Smooth muscle cell (in vitro differentiated cells): Measurements from ENCODE around the gene ZNF784. TPM values are rescaled to one million over a fixed set of nuclear protein-coding genes. Genes with fewer than 3 reads are reported as not detected.

Source experiments
- DNase-seq: peaks from one replicate; lab custom pipeline; 2025; ENCODE audit not compliant: unreplicated experiment; lab: John Stamatoyannopoulos, UW
- H2AFZ ChIP-seq: fragments of 200-600 bp; sonication (generic); 2 replicates; pipeline ENCODE4 v1.6.0; 2016; ENCODE audit warnings: antibody characterized with exemption, low read depth, mild to moderate bottlenecking
- H3F3A ChIP-seq: fragments of 200-600 bp; sonication (generic); 2 replicates; pipeline ENCODE4 v1.6.0; 2017; ENCODE audit warnings: antibody characterized with exemption, low read depth
- H3K27ac ChIP-seq: fragments of 200-600 bp; sonication (generic); 2 replicates; pipeline ENCODE4 v1.5.1; 2016; ENCODE audit warnings: low read depth, mild to moderate bottlenecking
- H3K27me3 ChIP-seq: fragments of 200-600 bp; sonication (generic); 2 replicates; pipeline ENCODE4 v1.6.1; 2016; ENCODE audit warnings: low read depth, mild to moderate bottlenecking
- H3K36me3 ChIP-seq: fragments of 200-600 bp; sonication (generic); 2 replicates; pipeline ENCODE4 v1.5.1; 2016; ENCODE audit warnings: low read depth
- H3K4me1 ChIP-seq: fragments of 200-600 bp; sonication (generic); 2 replicates; pipeline ENCODE4 v1.5.1; 2016; ENCODE audit warnings: low read depth
- H3K4me2 ChIP-seq: fragments of 200-600 bp; sonication (generic); 2 replicates; pipeline ENCODE4 v1.6.0; 2016; ENCODE audit warnings: mild to moderate bottlenecking
- H3K4me3 ChIP-seq: fragments of 200-600 bp; sonication (generic); 2 replicates; pipeline ENCODE4 v1.5.1; 2016; ENCODE audit warnings: mild to moderate bottlenecking
- H3K79me2 ChIP-seq: fragments of 200-600 bp; sonication (generic); 2 replicates; pipeline ENCODE4 v1.6.0; 2016; ENCODE audit warnings: low read depth, mild to moderate bottlenecking
- H3K9ac ChIP-seq: fragments of 200-600 bp; sonication (generic); 2 replicates; pipeline ENCODE4 v1.6.0; 2016; ENCODE audit warnings: low read depth
- H3K9me3 ChIP-seq: fragments of 200-600 bp; sonication (generic); replicated peaks from 2 replicates; pipeline ENCODE4 v1.5.1; 2016; ENCODE audit warnings: low read depth
- H4K20me1 ChIP-seq: fragments of 200-600 bp; sonication (generic); 2 replicates; pipeline ENCODE4 v1.6.0; 2016; ENCODE audit warnings: low read depth
- CTCF ChIP-seq: fragments of 200-600 bp; sonication (generic); IDR thresholded peaks from 2 replicates; pipeline ENCODE4 v1.5.1; 2017; ENCODE audit warnings: borderline replicate concordance, mild to moderate bottlenecking, antibody characterized with exemption; ENCODE audit not compliant: insufficient read depth, poor library complexity, severe bottlenecking
- WGBS: methylation state at CpG from one replicate; pipeline ENCODE4 v1.1.7; 2016; ENCODE audit warnings: low lambda C conversion rate; 5-methylcytosine and 5-hydroxymethylcytosine counted together
- polyA plus RNA-seq: library from polyadenylated mRNA; unstranded; fragments of >200 nt; fragmentation: Nextera tagmentation; extraction: Ambion mirVana; gene quantifications from 2 replicates; pipeline ENCODE4 v1.2.1, GENCODE V29; 2016
- total RNA-seq: library from RNA; depleted of rRNA; stranded (reverse); fragments of >200 nt; gene quantifications from 2 replicates; pipeline ENCODE4 v1.2.3, GENCODE V29; 2014

ZNF784 gene
- total and polyA plus RNA-seq, 2 experiments from 2014 or later: 3.1 to 7.3 TPM

- WGBS: 1% methylated on average over 19 of the region's 19 CpGs
- H3F3A ChIP-seq: no peaks in the 10 kb centered on the region
- TF ChIP-seq CTCF: no peak
- no peaks in the 10 kb centered on the region for H3K27me3 ChIP-seq
- peaks cover 55% of the 10 kb centered on the region for H3K79me2 ChIP-seq
- no peak overlapping the region for H2AFZ ChIP-seq
- peak overlapping the region; percentile 98 for H3K4me2 ChIP-seq
- H3K4me1 ChIP-seq: peaks cover 23% of the 10 kb centered on the region
- no peak for DNase-seq
- no peaks in the 10 kb centered on the region for H3K9me3 ChIP-seq
- H3K27ac ChIP-seq: peak overlapping the region; percentile 97
- H4K20me1 ChIP-seq: peaks cover 52% of the 10 kb centered on the region
- no peaks in the 10 kb centered on the region for H3K36me3 ChIP-seq
- peak overlapping the region; percentile 86 for H3K4me3 ChIP-seq
- H3K9ac ChIP-seq: peak overlapping the region; percentile 99
These were observed 31.3 kb upstream of the ZNF784 start for GRCh38 chr19:55655648-55656040.

GRCh38 chr19:55654868-55655647 lies 30.7 kb upstream of the ZNF784 start, which contains the start of gene U2AF2:
U2AF2 (plus strand) TSS chr19:55655035; CDS start chr19:55655105, 70 bp downstream.
- Histone ChIP-seq H3K36me3 (no peaks in the 10 kb centered on the region), H3K4me1 (peaks cover 23% of the 10 kb centered on the region), H3K27ac (peak within 1 kb of the TSS; percentile 97), H3K27me3 (no peaks in the 10 kb centered on the region), H2AFZ (peak within 1 kb of the TSS; percentile 67), H3K4me2 (peak within 1 kb of the TSS; percentile 98), H3F3A (no peaks in the 10 kb centered on the region), H3K4me3 (peak within 1 kb of the TSS; percentile 86), H3K79me2 (peaks cover 49% of the 10 kb centered on the region), H3K9ac (peak within 1 kb of the TSS; percentile 99), H4K20me1 (peaks cover 46% of the 10 kb centered on the region), H3K9me3 (no peaks in the 10 kb centered on the region)
- WGBS: under 1% methylated on average over 63 of the region's 95 CpGs
- TF ChIP-seq CTCF: no peak
- peak; percentile 93 for DNase-seq

GRCh38 chr19:55654323-55654867 lies 30.0 kb upstream of the ZNF784 start:
- H3K4me3 ChIP-seq: peak overlapping the region; percentile 86
- peak overlapping the region; percentile 99 for H3K9ac ChIP-seq
- H3K4me2 ChIP-seq: peak overlapping the region; percentile 98
- peak overlapping the region; percentile 97 for H3K27ac ChIP-seq
- no peak for TF ChIP-seq CTCF
- no peaks in the 10 kb centered on the region for H3K9me3 ChIP-seq
- no peaks in the 10 kb centered on the region for H3K36me3 ChIP-seq
- 1% methylated on average over 52 of the region's 52 CpGs for WGBS
- H3K27me3 ChIP-seq: no peaks in the 10 kb centered on the region
- H3K79me2 ChIP-seq: peaks cover 42% of the 10 kb centered on the region
- H2AFZ ChIP-seq: peak overlapping the region; percentile 67
- peak; percentile 98 for DNase-seq
- H3F3A ChIP-seq: no peaks in the 10 kb centered on the region
- peaks cover 23% of the 10 kb centered on the region for H3K4me1 ChIP-seq
- H4K20me1 ChIP-seq: peaks cover 40% of the 10 kb centered on the region
